Endothelial cell of umbilical vein (primary cell): Measurements from ENCODE around the gene FAM222B. TPM values are rescaled to one million over a fixed set of nuclear protein-coding genes. Genes with fewer than 3 reads are reported as not detected.

Experiments
- BruUV-seq: library from RNA; stranded (reverse); fragments of 400-500 nt; replicated peaks from 2 replicates; lab custom pipeline; 2021; lab: Mats Ljungman, UMichigan
- CTCF ChIA-PET: fragments of 300-600, 350-600 bp; sonication (Branson Sonifier 250); formaldehyde crosslinking; loops from one replicate; lab custom pipeline; 2021; ENCODE audit warnings: antibody characterized with exemption, inconsistent platforms; lab: Charles Lee
- POLR2A ChIA-PET: fragments of 300-600, 350-600 bp; sonication (Branson Sonifier 250); formaldehyde crosslinking; loops from one replicate; lab custom pipeline; 2021; ENCODE audit warnings: antibody characterized with exemption, inconsistent platforms; lab: Charles Lee
- DNase-seq: peaks from one replicate; pipeline ENCODE4 v3.0.0-alpha.2; 2011; ENCODE audit warnings: low read depth, low spot score
- FAIRE-seq: peaks from 2 replicates; lab custom pipeline; 2011; peaks lifted over from hg19 to GRCh38; lab: Jason Lieb, UNC
- H2AFZ ChIP-seq: 2 replicates; pipeline ENCODE4 v1.6.0; 2012; ENCODE audit warnings: low read depth, low read length, control low read depth, inconsistent platforms
- H3K27ac ChIP-seq: 2 replicates; pipeline ENCODE4 v1.5.1; 2011; ENCODE audit warnings: low read depth, mild to moderate bottlenecking, control low read depth, low read length, moderate library complexity; ENCODE audit not compliant: insufficient read depth
- H3K27me3 ChIP-seq, 2 experiments: 2 replicates each; pipeline versions ENCODE4 v1.6.0 to v1.6.1; 2011; ENCODE audit warnings: low read length in 2 of 2, mixed read lengths in 1 of 2; ENCODE audit not compliant: control insufficient read depth in 2 of 2, insufficient read depth in 2 of 2
- H3K36me3 ChIP-seq, 2 experiments: 2 replicates in 1 of 2; 3 replicates in 1 of 2; pipeline ENCODE4 v1.5.1; 2011; ENCODE audit warnings: low read length in 2 of 2, mild to moderate bottlenecking in 1 of 2, moderate library complexity in 1 of 2; ENCODE audit not compliant: control insufficient read depth in 2 of 2, insufficient read depth in 2 of 2; ENCODE audit errors: extremely low read depth in 1 of 2
- H3K4me1 ChIP-seq: 3 replicates; pipeline ENCODE4 v1.5.1; 2011; ENCODE audit warnings: mild to moderate bottlenecking, low read length; ENCODE audit not compliant: control insufficient read depth, insufficient read depth; ENCODE audit errors: extremely low read depth
- H3K4me2 ChIP-seq: 2 replicates; pipeline ENCODE4 v1.6.1; 2011; ENCODE audit warnings: low read length, control low read depth, mixed read lengths; ENCODE audit not compliant: insufficient read depth
- H3K4me3 ChIP-seq, 3 experiments: fragments of 200-600 bp in 1 of 3; sonication (generic), shearing (Covaris generic) in 1 of 3; replicated peaks in 1 of 3; 2 replicates each; pipeline ENCODE4 v1.5.1; 2011 to 2016; ENCODE audit warnings: control low read depth in 3 of 3, low read length in 3 of 3, mild to moderate bottlenecking in 2 of 3, inconsistent platforms in 1 of 3, low read depth in 1 of 3, moderate library complexity in 1 of 3; ENCODE audit not compliant: insufficient read depth in 1 of 3
- H3K79me2 ChIP-seq: 2 replicates; pipeline ENCODE4 v1.6.0; 2012; ENCODE audit warnings: low read length, inconsistent platforms; ENCODE audit not compliant: control insufficient read depth, insufficient read depth
- H3K9ac ChIP-seq: replicated peaks from 2 replicates; pipeline ENCODE3; 2011; ENCODE audit warnings: low read length, control low read depth; ENCODE audit not compliant: insufficient read depth; ENCODE audit errors: extremely low read depth
- H3K9me1 ChIP-seq: replicated peaks from 3 replicates; pipeline ENCODE4 v1.6.0; 2011; ENCODE audit warnings: mild to moderate bottlenecking, low read length; ENCODE audit not compliant: control insufficient read depth, insufficient read depth; ENCODE audit errors: extremely low read depth
- H3K9me3 ChIP-seq: replicated peaks from 2 replicates; pipeline ENCODE4 v1.5.1; 2012; ENCODE audit warnings: low read length, inconsistent platforms; ENCODE audit not compliant: control insufficient read depth, insufficient read depth
- H4K20me1 ChIP-seq: replicated peaks from 2 replicates; pipeline ENCODE3; 2011; ENCODE audit warnings: mild to moderate bottlenecking, low read length; ENCODE audit not compliant: control insufficient read depth, insufficient read depth; ENCODE audit errors: extremely low read depth
- EZH2 ChIP-seq: IDR thresholded peaks from 2 replicates; pipeline ENCODE4 v1.6.1; 2012; ENCODE audit warnings: borderline replicate concordance, low read depth, mild to moderate bottlenecking, moderate library complexity, low read length, inconsistent platforms; ENCODE audit not compliant: severe bottlenecking
- FOS ChIP-seq: IDR thresholded peaks from 2 replicates; pipeline ENCODE4 v1.6.1; 2011; ENCODE audit warnings: mild to moderate bottlenecking, low read length, moderate library complexity, borderline replicate concordance; ENCODE audit not compliant: insufficient read depth
- GATA2 ChIP-seq: IDR thresholded peaks from 2 replicates; pipeline ENCODE4 v1.7.0; 2011; ENCODE audit warnings: low read depth, mild to moderate bottlenecking, moderate library complexity, mixed read lengths, low read length; ENCODE audit not compliant: insufficient read length, insufficient read depth
- JUN ChIP-seq: IDR thresholded peaks from 2 replicates; pipeline ENCODE4 v1.6.1; 2011; ENCODE audit warnings: borderline replicate concordance, low read depth; ENCODE audit not compliant: insufficient read length, insufficient read depth
- MYC ChIP-seq: IDR thresholded peaks from one replicate; pipeline ENCODE4 v1.6.1; 2011; ENCODE audit warnings: mild to moderate bottlenecking, low read depth, low read length
- POLR2A ChIP-seq: IDR thresholded peaks from 2 replicates; pipeline ENCODE4 v1.6.1; 2012; ENCODE audit warnings: low read depth, mild to moderate bottlenecking, control low read depth, low read length
- POLR2AphosphoS5 ChIP-seq: IDR thresholded peaks from 2 replicates; pipeline ENCODE4 v1.6.1; 2012; ENCODE audit warnings: low read depth, mild to moderate bottlenecking, control low read depth, low read length, moderate library complexity; ENCODE audit not compliant: insufficient read depth
- dilution Hi-C: fragments of 300-500 bp; cut with MboI; formaldehyde crosslinking; loops from one replicate; pipeline ENCODE4 v1.15.0; 2019; ENCODE audit warnings: low sequenced_read_pairs; ENCODE audit not compliant: extremely low pct_ligation_motif_present
- intact Hi-C: fragments of 100-400 bp; cut with micrococcal nuclease; formaldehyde crosslinking; loops from one replicate; pipeline ENCODE4 v1.10.0; 2022
- polyA plus RNA-seq, 4 experiments: library from polyadenylated mRNA; depleted of rRNA in 3 of 4; stranded (reverse) in 3 of 4; unstranded in 1 of 4; fragments of >200 nt; gene quantifications; 2 replicates each; pipeline versions ENCODE4 v1.2.1 to v1.2.3, GENCODE V29; 2011 to 2012; ENCODE audit warnings: missing spikeins in 1 of 4
- total RNA-seq: library from RNA; stranded (reverse); gene quantifications from 2 replicates; pipeline ENCODE4 v1.2.3, GENCODE V29; 2021
- TF ChIP-seq, protein P1 (sequence below): IDR thresholded peaks from 2 replicates; pipeline ENCODE4 v1.6.1; 2011; ENCODE audit not compliant: insufficient read depth, insufficient read length
- TF ChIP-seq, protein P2 (sequence below), 2 donors: IDR thresholded peaks; 1 replicate in 1 of 2; 2 replicates in 1 of 2; pipeline ENCODE4 v1.5.1; 2011; ENCODE audit warnings: low read length in 2 of 2, mild to moderate bottlenecking in 2 of 2, moderate library complexity in 2 of 2, control low read depth in 1 of 2, inconsistent platforms in 1 of 2, low read depth in 1 of 2; ENCODE audit not compliant: insufficient read depth in 1 of 2; ENCODE audit errors: extremely low read depth in 1 of 2

The FAM222B gene
- total and polyA plus RNA-seq, 2 donors (not counting 3 experiments of a cell fraction or from before 2014, with no cell fraction given): 21.1 to 30.6 TPM

DNA sequence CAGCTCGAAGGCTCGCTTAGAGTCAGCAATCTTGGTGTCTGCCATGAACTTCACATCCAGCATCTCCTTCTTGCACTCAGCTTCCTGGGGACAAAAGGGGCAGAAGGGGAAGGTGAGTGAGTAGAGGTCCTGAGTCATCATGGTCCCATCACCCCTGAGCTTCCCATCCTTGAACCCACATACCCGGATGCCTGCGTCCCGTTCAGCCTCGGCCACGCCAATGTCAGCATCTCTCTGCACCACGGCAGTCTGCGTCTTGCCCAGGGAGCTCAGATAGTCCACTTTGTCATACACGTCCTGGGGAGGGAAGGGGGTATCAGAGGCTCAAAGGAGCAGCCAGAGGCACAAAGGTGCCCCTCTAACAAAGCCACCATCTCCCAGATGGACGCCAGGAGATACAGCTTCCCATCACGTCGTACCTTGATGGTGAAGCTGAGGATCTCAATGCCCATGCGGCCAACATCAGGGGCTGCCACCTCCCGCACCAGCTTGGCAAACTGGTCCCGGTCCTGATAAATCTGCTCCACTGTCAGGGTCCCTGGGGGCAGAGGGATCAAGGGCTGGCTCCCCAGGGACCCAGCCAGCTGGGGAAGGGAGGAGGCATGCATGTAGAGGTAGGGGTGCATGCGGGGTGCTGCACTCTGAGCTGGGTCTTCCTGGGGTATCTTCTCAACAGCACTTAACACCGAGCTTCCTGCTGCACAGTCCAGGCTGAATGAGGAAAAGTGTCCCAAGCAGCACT, 39.7 kb upstream of the FAM222B start:
- POLR2A ChIA-PET: no interaction called here
- no peak for TF ChIP-seq FOS
- no peak for TF ChIP-seq MYC
- TF ChIP-seq JUN: no peak
- TF ChIP-seq, protein P1, sequence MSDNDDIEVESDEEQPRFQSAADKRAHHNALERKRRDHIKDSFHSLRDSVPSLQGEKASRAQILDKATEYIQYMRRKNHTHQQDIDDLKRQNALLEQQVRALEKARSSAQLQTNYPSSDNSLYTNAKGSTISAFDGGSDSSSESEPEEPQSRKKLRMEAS: no peak
- TF ChIP-seq EZH2: no peak
- TF ChIP-seq POLR2AphosphoS5: no peak
- no peak for TF ChIP-seq GATA2
- TF ChIP-seq POLR2A: no peak
- TF ChIP-seq, protein P2, sequence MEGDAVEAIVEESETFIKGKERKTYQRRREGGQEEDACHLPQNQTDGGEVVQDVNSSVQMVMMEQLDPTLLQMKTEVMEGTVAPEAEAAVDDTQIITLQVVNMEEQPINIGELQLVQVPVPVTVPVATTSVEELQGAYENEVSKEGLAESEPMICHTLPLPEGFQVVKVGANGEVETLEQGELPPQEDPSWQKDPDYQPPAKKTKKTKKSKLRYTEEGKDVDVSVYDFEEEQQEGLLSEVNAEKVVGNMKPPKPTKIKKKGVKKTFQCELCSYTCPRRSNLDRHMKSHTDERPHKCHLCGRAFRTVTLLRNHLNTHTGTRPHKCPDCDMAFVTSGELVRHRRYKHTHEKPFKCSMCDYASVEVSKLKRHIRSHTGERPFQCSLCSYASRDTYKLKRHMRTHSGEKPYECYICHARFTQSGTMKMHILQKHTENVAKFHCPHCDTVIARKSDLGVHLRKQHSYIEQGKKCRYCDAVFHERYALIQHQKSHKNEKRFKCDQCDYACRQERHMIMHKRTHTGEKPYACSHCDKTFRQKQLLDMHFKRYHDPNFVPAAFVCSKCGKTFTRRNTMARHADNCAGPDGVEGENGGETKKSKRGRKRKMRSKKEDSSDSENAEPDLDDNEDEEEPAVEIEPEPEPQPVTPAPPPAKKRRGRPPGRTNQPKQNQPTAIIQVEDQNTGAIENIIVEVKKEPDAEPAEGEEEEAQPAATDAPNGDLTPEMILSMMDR (IDR thresholded peaks at IDR 0.05; ENCODE audit: extremely low read depth in 1 of 2, insufficient read depth in 1 of 2, low read depth in 1 of 2, low read length in 2 of 2): no peak
- Histone ChIP-seq H3K27me3 (no peaks in the 10 kb centered on the region), H2AFZ (no peak overlapping the region), H3K4me1 (no peaks in the 10 kb centered on the region), H3K9me3 (no peaks in the 10 kb centered on the region), H3K79me2 (no peaks in the 10 kb centered on the region), H3K4me3 (no peak overlapping the region), H3K4me2 (no peak overlapping the region), H3K9me1 (no peaks in the 10 kb centered on the region), H3K27ac (no peak overlapping the region), H3K9ac (no peak overlapping the region), H4K20me1 (no peaks in the 10 kb centered on the region), H3K36me3 (peaks cover 11 to 60% of the 10 kb centered on the region in 2 experiments)
- dilution Hi-C loops: no loop called here
- FAIRE-seq (no peak), DNase-seq (no peak)
- no TSS peak for BruUV-seq
- intact Hi-C loops: no loop called here
- CTCF ChIA-PET: interaction anchor here (0.9 to 2.5 kb wide), 4 partner anchors 14 to 121 kb away, joined by 3 to 9 read pairs (median 6); no protein-coding TSS in a partner anchor
